KOPT-K1 (cell line): ENCODE data around the gene ARHGEF18.
"Not testable (repeated sequence)": the region's sequence is repeated elsewhere in the genome, so short reads cannot be mapped to it uniquely, and the experiment has no call there.

Source experiments
- H3K27ac ChIP-seq: fragments of 200-600 bp; sonication (generic); 2 replicates; pipeline ENCODE4 v1.5.1; 2016; ENCODE audit warnings: antibody characterized with exemption, mild to moderate bottlenecking, low read depth, low read length; ENCODE audit not compliant: poor library complexity, severe bottlenecking
- H3K36me3 ChIP-seq: fragments of 200-600 bp; sonication (generic); 2 replicates; pipeline ENCODE4 v1.5.1; 2017; ENCODE audit warnings: antibody characterized with exemption, mild to moderate bottlenecking, low read length, moderate library complexity; ENCODE audit not compliant: insufficient read depth
- H3K9me3 ChIP-seq: fragments of 200-600 bp; sonication (generic); 2 replicates; pipeline ENCODE4 v1.5.1; 2017; ENCODE audit warnings: antibody characterized with exemption, low read length, mild to moderate bottlenecking; ENCODE audit not compliant: insufficient read depth, poor library complexity, severe bottlenecking

ARHGEF18 gene

GRCh38 chr19:7360393-7360984 is 11.8 kb downstream of the ARHGEF18 start:
- no peak overlapping the region for H3K27ac ChIP-seq
- no peaks in the 10 kb centered on the region for H3K9me3 ChIP-seq
- H3K36me3 ChIP-seq = peaks cover 100% of the 10 kb centered on the region

DNA sequence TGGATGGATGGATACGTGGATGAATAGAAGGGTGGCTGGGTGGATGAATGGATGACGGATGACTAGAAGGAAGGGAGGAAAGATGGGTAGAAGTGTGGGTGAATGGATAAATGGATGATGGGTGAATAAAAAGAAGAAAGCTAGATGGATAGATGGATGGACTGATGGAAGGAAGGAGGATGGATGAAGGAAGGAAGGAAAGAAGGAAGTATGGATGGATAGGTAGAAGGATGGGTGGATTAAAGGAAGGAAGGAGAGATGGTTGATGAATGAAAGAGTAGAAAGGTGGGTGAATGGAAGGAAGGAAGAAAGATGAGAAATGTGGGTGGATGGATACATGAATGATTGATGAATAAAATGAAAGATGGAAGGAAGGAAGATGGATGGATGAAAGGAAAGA is 14.5 kb downstream of the ARHGEF18 start:
- Histone ChIP-seq H3K36me3 (peaks cover 95% of the 10 kb centered on the region), H3K9me3 (no peaks in the 10 kb centered on the region), H3K27ac (no peak overlapping the region)

DNA sequence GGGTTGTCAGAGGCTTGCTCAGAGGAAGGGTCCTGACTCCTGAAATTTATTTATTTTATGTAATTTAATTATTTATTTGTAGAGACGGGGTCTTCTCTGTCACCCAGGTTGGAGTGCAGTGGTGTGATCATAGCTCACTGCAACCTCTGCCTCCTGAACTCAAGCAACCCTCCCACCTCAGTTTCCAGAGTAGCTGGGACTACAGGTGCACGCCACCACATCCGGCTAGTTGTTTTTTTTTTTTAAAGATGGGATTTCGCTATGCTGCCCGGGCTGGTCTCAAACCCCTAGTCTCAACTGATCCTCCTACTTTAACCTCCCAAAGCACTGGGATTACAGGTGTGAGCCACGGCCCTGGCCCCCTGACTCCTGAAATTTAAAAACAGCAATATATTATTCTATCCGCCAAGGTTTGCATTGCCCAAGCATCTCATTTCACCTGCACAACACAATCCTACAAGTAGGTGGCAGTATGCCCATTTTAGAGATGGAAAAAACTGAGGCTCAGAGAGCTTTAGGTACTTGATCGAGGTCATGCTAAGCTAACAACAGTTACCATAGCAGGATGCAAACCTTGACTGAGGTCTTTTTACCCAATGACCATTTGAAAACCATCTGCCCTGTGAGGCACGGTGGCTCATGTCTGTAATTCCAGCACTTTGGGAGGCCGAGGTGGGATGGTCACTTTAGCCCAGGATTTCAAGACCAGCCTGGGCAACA is 18.1 kb downstream of the ARHGEF18 start:
- Histone ChIP-seq H3K27ac (no peak overlapping the region), H3K36me3 (peaks cover 91% of the 10 kb centered on the region), H3K9me3 (no peaks in the 10 kb centered on the region)

DNA sequence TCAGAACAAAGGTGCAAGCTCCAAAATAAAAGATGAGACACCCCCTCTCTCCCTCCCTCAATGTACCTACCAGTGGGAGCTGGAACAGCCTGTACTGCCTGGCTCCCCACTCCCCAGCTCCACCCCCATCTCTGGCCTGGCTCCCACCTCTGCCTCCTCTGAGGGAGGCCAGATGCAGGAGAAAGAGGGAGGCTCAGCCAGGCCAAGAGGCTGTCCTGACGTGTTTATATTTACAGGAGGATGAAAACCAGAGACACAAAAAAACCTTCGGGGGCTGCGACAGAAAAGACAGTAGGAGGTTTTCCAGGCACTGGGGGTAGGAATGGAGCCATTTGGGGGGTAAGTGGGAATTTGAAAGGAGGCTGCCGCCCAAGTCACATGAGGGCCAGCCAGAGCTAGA is 19.7 kb downstream of the ARHGEF18 start:
- H3K27ac ChIP-seq = no peak overlapping the region
- peaks cover 90% of the 10 kb centered on the region for H3K36me3 ChIP-seq
- H3K9me3 ChIP-seq = no peaks in the 10 kb centered on the region

DNA sequence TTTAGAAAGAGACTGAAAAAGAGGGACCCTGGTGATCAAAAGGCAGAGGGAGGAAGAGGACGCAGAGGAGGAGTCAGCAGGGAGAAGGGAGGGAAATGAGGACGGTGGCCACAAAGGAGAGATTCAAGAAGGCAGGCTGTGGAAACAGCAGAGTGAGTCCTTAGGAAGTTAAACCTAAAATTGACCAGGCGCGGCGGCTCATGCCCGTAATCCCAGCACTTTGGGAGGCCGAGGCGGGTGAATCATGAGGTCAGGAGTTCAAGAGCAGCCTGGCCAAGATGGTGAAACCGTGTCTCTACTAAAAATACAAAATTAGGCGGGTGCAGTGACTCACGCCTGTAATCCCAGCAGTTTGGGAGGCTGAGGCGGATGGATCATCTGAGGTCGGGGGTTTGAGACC is 20.1 kb downstream of the ARHGEF18 start:
- H3K27ac ChIP-seq, H3K9me3 ChIP-seq: not testable (repeated sequence)
- H3K36me3 ChIP-seq = peaks cover 90% of the 10 kb centered on the region

DNA sequence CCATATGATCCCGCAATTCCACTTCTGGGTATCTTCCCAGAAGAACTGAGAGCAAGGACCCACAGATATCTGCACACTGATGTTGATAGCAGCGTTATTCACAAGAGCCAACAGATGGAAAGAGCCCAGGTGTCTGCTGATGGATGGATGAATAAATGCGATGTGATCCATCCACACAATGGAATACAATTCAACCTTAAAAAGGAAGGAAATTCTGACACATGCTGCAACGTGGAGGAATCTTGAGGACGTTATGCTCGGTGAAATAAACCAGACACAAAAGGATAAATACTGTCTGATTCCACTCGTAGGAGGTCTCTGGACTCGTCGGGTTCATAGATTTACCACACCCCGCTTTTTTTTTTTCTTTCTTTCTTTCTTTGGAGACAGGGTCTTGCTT is 21.8 kb downstream of the ARHGEF18 start:
- Histone ChIP-seq H3K36me3 (peaks cover 90% of the 10 kb centered on the region), H3K27ac (no peak overlapping the region), H3K9me3 (no peaks in the 10 kb centered on the region)

- Histone ChIP-seq H3K27ac (no peak overlapping the region), H3K36me3 (peaks cover 90% of the 10 kb centered on the region), H3K9me3 (no peaks in the 10 kb centered on the region)
Measured at GRCh38 chr19:7371001-7371400, 22.3 kb downstream of the ARHGEF18 start.

- Histone ChIP-seq H3K9me3 (no peaks in the 10 kb centered on the region), H3K36me3 (peaks cover 95% of the 10 kb centered on the region), H3K27ac (no peak overlapping the region)
Measured at GRCh38 chr19:7372810-7373209, 24.1 kb downstream of the ARHGEF18 start.

- no peak overlapping the region for H3K27ac ChIP-seq
- peaks cover 95% of the 10 kb centered on the region for H3K36me3 ChIP-seq
- H3K9me3 ChIP-seq = no peaks in the 10 kb centered on the region
Measured at GRCh38 chr19:7373862-7374261, 25.1 kb downstream of the ARHGEF18 start.

DNA sequence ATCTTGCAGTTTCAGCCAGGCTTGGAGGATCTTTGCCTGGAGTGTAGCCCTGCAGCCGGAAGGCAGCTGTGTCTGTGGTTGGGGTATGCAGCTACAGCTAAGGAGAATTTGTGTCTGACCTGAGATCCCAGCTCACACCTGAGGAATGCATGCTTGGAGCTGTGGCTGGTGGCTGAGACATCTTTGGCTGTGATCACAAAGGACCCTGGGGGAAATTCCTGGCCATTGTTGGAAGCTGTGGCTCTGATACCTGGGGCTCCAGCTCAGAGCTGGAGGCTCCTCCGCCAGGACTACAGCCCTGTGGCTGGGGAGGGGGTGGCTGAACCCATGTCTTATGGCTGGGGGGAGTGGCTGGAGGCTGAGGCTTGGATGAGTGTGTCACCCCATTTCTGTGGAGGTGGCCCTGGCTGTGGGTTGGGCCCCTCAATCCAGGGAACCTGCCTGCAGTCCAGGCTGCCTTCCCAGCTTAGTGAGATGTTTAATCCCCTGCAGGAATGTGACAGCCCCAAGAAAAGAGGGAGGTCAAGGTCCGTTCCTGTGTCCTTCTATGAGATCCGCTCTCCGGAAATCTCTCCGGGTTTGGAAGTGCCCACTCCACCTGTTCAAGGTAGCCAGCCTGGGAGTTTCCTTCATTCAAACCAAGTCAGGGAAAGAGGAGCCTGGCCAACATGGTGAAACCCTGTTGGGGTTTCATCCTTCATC is 27.6 kb downstream of the ARHGEF18 start:
- Histone ChIP-seq H3K36me3 (peaks cover 98% of the 10 kb centered on the region), H3K27ac (no peak overlapping the region), H3K9me3 (no peaks in the 10 kb centered on the region)

GRCh38 chr19:7377196-7377595 is 28.5 kb downstream of the ARHGEF18 start:
- Histone ChIP-seq H3K36me3 (peaks cover 94% of the 10 kb centered on the region), H3K9me3 (no peaks in the 10 kb centered on the region), H3K27ac (no peak overlapping the region)

- H3K27ac ChIP-seq = no peak overlapping the region
- H3K36me3 ChIP-seq = peaks cover 93% of the 10 kb centered on the region
- no peaks in the 10 kb centered on the region for H3K9me3 ChIP-seq
Measured at GRCh38 chr19:7381073-7381390, 32.3 kb downstream of the ARHGEF18 start.

DNA sequence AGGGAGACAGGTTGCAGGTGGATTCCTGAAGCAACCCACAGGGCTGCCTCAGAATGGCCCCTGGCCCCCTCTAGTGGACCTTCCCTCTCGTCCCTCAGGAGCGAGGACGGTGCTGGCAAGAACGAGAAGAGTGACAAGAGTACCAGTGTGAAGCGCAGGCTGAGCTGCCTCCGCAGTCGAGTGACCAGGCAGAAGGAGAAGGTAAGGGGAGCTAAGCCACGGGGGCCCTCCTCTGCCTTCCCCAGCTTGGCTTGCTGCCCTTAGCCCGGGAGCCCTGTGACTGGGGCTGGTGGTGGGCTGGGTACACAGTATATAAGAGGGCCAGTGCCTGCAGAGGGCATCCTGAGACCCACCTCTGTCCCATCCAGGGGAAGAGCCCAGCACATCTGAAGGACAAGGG is 34.0 kb downstream of the ARHGEF18 start:
- H3K36me3 ChIP-seq = peaks cover 91% of the 10 kb centered on the region
- no peaks in the 10 kb centered on the region for H3K9me3 ChIP-seq
- H3K27ac ChIP-seq = no peak overlapping the region

DNA sequence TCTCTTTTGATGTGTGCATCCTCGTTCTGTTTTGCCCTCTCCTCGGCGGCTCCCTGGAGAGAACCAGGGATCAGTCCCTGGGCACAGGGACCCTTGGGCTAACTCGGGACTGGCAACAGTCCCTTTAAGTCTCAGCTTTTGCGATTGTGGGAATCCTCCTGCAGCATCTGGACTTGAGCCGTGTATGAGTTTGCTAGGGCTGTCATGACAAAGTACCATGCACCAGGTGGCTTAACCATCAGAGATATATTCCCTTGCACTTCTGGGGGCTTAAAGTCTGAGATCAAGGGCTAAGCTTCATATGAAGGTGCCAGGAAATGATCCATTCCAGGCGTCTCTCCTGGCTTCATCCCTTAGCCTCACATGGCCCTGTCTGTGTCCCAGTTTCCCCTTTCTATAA is 34.5 kb downstream of the ARHGEF18 start:
- no peaks in the 10 kb centered on the region for H3K9me3 ChIP-seq
- peaks cover 91% of the 10 kb centered on the region for H3K36me3 ChIP-seq
- H3K27ac ChIP-seq = no peak overlapping the region

GRCh38 chr19:7385062-7385461 is 36.3 kb downstream of the ARHGEF18 start:
- Histone ChIP-seq H3K27ac (no peak overlapping the region), H3K9me3 (no peaks in the 10 kb centered on the region), H3K36me3 (peaks cover 87% of the 10 kb centered on the region)

GRCh38 chr19:7386308-7386707 is 37.6 kb downstream of the ARHGEF18 start:
- Histone ChIP-seq H3K36me3 (peaks cover 84% of the 10 kb centered on the region), H3K27ac (no peak overlapping the region), H3K9me3 (no peaks in the 10 kb centered on the region)
